T-helper 9 cell (primary cell): ENCODE data around the gene USP8.
"Not testable (repeated sequence)": the region's sequence is repeated elsewhere in the genome, so short reads cannot be mapped to it uniquely, and the experiment has no call there.

ENCODE experiments used
- DNase-seq: peaks from one replicate; pipeline ENCODE4 v3.0.0-alpha.2; 2020

USP8 gene

DNA sequence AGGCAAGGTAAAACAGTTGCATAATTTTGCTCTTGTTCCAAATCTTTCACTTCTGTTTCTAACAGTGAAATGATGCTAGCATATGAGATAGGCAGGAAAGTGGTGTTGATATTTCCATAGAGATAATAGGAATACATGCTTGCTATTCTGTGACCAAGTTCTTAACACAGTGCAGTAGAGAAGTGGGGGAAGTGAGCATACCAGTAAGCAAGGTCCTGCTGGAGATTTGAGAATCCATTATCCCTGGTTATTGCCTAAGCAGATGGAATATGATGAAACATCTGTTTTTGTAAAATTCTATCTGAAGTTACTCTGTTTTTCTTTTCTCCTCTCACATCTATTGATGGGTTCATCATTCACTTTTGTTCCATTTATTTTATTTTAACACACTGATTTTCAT is 28.7 kb downstream of the USP8 start:
- DNase-seq = no peak

DNA sequence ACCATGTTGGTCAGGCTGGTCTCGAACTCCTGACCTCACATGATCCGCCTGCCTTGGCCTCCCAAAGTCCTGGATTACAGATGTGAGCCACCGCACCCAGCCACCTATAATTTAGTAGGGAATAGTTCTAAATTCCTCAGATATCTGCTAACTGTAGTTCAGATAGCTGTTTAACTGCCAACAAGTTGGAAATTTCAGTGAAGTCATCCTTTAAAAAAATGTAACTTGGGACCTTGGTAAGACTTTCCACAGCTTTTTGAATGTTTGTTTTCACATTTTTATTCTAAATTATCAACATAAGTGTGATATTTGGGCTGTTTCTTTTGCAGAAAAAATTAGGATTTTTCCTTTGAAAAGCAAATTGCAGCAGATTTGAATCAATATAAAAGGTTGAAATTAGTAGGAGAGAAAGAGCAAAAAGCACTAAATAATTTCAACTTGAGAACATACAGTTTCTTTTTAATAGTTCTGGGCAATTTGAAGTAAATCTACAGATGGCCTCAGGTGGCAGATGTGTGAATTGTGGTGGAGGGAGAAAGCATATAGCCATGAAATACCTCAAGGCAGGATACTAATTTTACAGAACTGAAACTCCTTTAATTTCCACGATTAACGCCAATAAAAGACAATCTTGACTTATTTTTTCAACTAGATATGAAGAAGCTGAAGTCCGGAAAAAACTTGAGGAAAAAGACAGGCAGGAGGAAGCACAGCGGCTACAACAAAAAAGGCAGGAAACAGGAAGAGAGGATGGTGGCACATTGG is 34.3 kb downstream of the USP8 start:
- no peak for DNase-seq

- no peak for DNase-seq
Observed at GRCh38 chr15:50463423-50464358, 39.5 kb downstream of the USP8 start.

DNA sequence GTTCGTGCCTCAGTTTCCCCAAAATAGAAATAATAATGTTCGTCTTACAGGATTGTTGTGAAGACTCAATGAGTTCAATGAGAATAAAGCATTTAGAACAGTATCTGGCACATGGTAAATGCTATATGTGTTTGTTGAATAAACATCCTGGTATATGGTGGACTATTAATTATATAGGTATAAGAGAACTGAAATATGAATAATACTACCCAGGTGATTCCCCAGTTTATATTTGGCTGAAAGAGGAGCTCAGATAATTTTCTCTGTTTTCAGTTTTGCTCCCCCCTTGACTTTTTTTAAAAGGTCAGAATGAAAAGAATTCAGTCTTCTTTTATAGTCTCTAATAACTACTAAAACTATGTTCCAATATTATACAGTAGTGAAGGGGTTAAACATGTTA is 46.9 kb downstream of the USP8 start:
- DNase-seq = no peak

- DNase-seq = no peak
Observed at GRCh38 chr15:50476143-50476542, 51.9 kb downstream of the USP8 start.

DNA sequence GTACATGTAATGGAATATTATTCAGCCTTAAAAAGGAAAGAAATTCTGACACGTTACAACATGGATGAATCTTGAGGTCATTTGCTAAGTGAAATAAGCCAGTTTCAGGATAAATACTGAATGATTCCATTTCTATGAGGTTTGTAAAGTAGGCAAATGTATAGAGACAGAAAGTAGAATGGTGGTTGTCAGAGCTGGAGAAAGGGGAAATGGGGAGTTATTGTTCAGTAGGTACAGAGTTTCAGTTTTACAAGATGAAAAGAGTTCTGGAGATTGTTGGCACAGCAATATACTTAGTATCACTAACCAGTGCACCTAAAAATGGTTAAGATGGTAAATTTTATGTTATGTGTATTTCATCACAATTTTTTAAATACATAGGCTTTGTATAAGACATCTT is 60.6 kb downstream of the USP8 start:
- no peak for DNase-seq

DNA sequence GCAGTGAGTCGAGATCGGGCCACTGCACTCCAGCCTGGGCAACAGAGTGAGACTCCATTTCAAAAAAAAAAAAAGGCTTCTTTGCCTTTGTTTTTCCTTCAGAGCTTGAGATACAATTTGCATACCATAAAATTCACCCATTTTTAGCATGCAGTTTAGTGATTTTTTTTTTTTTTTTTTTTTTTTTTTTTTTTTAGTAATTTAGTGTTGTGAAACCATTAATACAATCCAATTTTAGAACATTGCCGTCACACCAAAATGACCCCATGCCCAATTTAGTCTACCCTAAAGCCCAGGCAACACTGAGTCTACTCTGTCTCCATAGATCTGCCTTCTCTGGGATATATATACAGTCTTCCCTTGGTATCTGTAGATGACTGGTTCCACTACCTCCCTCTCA is 61.2 kb downstream of the USP8 start:
- no peak for DNase-seq

DNA sequence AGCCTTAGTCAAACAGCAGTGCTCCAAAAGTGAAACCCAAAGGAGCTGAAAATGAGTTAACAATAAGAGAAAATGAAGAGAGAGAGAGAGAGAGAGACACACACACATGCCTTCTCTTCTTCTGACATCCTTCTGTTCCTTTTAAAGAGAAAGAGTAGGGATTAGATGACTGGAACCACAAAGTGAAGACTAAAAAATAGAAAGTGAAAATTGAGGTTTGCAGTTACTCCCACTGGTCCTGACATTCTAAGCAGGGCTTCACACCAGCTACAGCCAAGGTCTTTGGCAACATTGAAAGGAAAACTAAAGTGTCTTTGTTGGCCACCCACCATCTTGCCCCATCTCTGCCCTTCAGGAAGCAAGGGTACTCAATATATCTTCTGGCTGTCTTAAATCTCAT is 63.1 kb downstream of the USP8 start:
- no peak for DNase-seq

GRCh38 chr15:50493625-50494024 is 69.4 kb downstream of the USP8 start:
- DNase-seq = no peak

DNA sequence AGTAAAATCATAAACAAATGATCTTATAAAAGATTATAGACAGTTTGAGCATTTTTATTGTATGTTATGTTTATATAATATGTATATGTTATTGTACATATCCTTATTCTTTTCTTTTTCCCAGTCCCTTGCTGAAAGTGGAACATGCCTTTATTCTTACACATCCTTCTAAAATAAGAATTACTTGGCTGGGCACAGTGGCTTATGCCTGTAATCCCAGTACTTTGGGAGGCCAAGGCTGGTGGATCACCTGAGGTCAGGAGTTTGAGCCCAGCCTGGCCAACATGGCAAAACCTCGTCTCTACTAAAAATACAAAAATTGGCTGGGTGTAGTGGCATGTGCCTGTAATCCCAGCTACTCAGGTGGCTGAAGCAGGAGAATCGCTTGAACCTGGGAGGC is 70.3 kb downstream of the USP8 start:
- not testable (repeated sequence) for DNase-seq

GRCh38 chr15:50496692-50497091 is 72.5 kb downstream of the USP8 start:
- DNase-seq = no peak

DNA sequence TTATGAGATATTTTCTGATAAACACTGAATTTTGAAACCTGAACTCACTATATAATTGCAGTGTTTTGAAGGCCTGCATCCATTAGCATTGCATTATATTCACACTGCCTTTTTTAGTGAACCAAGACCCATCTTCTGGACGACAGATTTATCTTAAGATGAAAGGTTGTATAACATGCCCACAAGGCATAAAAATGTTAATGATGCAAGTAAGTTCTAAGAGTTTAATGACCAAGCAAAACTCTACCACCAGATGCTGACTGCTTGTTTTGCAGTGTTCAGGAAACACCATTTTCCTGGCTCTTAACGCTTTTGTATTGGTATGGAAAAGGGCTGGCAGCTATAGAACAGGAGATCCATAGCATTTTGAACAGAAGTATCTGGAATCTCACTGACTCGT is 76.1 kb downstream of the USP8 start:
- DNase-seq = no peak

DNA sequence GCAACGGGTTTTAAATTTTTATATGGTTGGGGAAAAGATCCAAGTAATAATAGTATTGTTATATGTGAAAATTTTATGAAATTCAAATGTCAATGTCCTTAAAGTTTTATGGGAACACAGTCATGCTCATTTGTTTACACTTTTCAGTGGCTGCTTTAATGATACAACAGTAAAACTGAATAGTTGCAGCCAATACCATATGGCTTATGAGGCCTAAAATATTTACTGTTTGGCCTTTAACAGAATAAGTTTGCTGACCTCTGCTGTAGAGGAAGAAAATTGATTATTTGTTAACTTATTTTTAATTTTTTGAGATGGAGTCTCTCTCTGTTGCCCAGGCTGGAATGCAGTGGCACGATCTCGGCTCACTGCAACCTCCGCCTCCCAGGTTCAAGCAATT is 77.6 kb downstream of the USP8 start:
- DNase-seq = no peak

GRCh38 chr15:50503144-50503543 is 78.9 kb downstream of the USP8 start:
- DNase-seq = no peak

DNA sequence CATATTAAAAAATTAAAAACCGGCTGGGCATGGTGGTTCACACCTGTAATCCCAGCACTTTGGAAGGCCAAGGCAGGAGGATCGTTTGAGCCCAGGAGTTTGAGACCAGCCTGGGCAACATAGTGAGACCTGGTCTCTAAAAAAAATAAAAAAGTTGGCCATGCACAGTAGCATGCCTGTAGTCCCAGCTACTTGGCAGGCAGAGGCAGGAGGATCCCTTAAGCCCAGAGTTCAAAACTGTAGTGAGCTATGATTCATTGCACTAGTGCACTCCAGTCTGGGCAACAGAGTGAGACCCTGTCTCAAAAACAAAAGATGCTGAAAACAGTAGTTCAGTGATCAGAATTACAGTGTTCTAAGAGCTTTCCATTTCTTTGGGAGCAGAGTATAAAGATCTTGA is 81.5 kb downstream of the USP8 start:
- DNase-seq = not testable (repeated sequence)

GRCh38 chr15:50506121-50506520 is 81.9 kb downstream of the USP8 start:
- DNase-seq = no peak

GRCh38 chr15:50513001-50513400 is 88.8 kb downstream of the USP8 start:
- DNase-seq = no peak

- no peak for DNase-seq
Observed at GRCh38 chr15:50519740-50520425, 95.7 kb downstream of the USP8 start.

DNA sequence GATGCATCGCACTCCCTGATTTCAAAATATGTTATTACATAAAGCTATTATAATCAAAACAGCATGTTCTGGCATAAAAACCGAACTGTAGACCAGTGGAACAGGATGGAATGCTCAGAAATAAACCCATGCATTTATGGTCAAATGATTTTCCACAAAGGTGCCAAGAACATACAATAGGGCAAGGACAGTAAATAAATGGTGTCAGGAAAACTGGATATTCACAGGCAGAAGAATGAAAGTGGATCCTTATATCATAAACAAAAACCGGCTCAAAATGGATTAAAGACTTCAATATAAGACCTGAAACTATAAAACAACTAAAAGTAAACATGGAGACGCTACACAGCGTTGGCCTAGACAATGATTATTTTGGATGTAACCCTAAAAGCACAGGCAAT is 99.6 kb downstream of the USP8 start:
- no peak for DNase-seq

- no peak for DNase-seq
Observed at GRCh38 chr15:50531163-50531562, 107.0 kb downstream of the USP8 start.

GRCh38 chr15:50531766-50532165 is 107.6 kb downstream of the USP8 start:
- no peak for DNase-seq

DNA sequence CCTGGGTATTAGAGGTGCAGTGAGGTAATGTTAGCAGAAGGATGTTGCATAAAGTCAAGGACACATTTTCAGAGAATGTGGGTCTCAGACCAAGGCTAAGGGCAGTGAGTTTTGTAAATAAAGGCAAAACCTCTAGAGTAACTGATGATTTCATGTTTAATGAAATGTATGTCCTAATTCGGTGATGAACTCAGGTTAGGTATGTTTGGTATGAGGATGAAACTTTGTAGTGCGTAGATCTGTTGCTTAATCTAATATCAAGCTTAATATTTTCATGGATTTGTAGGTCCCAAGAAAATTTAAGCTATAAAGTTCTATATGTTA is 118.6 kb downstream of the USP8 start:
- DNase-seq = no peak

GRCh38 chr15:50543556-50543955 is 119.4 kb downstream of the USP8 start:
- DNase-seq = no peak

- DNase-seq = no peak
Observed at GRCh38 chr15:50544368-50544767, 120.2 kb downstream of the USP8 start.
